Fibroblast of peridontal ligament (primary cell): ENCODE measurements around the gene MISFA.
A peak's percentile ranks its signal among the peaks of the same experiment; 100 is the strongest.
"Not testable (repeated sequence)": the region's sequence is repeated elsewhere in the genome, so short reads cannot be mapped to it uniquely, and the experiment has no call there.

Source experiments
- DNase-seq: peaks from one replicate; pipeline ENCODE4 v3.0.0-alpha.2; 2010; ENCODE audit errors: extremely low read depth

The MISFA gene

DNA sequence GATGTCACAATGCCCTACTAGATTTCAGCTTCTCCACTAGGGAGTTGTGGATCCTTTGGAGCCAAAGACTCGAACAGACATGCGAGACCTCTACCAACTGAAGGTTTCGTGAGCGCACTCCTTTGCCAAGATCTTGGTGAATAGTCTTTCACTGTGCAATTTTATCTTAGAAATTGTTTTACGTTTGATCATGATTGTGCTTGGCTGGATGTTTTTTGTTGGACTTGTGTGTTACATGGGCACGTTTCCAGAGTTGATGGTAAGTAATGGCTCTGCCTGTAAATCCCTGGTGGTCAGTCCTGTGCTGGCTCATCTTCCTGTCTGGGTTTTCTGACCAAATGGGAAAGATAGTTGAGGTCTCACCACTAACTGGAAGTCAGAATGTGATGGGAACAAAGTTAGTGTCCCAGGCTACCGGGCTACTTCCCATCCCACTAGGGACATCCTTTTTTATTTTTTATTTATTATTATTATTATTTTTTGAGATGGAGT, at the start of gene MISFA:
Gene MISFA, plus strand, starts transcription at position 51 of the 492 bp plus-strand sequence. Its CDS starts 140 bp downstream, at position 191.
- no peak for DNase-seq

DNA sequence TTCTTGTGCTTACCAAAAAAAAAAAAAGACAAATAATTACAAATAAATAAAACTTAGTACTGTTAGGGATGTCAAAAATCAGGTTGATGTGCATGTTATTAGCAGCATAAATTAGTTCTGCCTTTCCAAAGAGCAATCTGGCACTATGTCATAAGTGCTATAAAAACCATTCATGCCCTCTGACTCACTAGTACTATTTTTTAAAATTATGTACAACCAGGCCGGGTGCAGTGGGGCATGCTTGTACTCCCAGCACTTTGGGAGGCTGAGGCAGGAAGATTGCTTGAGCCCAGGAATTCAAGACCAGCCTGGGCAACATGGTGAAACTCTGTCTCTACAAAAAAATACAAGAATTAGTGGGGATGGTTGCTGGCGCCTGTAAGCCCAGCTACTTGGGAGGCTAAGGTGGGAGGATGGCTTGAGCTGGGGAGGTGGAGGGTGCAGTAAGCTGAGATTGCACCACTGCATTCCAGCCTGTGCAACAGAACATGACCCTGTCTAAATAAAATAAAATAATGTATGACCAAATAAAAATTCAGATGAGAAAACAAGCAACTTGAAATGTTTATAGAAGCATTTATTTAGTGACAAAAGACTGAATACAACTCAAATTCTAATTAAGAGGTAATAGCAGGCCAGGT, 36.4 kb upstream of the MISFA start:
- no peak for DNase-seq

DNA sequence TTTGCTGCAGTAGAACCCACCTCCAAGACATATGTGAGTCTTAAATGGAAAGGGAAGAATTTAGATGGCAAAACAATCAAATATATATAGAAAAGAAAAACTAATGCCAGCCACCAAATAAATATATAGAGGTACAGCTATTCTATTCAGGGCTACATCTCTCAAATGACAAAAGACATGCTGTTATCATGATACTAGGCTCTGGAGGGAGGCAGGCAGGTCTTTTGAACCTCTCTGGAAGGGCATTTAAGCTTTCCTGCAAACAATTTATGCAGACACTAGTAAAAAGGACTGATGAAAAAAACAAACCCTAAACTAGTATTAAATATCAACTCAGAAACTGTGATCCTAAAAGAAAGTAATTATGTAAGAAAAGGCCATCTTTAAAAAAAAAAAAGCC, 35.4 kb upstream of the MISFA start:
- DNase-seq = no peak

DNA sequence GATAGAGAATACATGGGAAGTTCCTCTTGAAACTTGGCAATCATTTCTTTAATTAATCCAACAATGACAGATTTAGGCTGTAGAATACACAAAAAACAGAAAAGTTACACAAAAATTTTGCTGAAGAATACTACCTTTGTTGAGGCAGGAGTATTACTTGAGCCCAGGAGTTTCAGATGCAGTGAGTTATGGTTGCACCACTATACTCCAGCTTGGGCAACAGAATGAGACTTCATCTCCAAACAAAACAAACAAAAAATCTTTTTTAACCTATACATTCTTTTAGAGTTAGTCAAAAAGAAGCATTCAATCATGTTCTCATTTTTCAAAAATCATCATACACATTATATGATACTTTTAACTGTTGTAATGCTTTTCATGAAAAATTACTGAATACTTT, 33.2 kb upstream of the MISFA start:
- DNase-seq = no peak

DNA sequence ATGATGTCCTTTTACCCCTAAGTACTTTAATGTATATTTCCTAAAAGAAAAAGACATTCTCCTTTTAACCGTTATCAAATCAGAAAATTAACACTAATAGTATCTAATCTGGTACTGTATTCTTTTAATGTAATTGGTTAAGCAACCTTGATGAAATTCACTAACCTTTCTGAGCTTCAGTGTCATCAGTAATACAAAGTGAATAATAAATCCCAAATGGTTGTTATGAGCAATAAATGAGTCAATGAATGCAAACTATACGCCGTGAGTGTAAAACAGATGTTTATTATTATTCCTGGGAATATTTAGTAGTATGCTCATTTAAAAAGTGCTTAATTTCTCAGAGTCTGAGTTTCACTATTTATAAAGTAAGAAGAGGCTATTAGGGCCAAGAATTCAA, 32.5 kb upstream of the MISFA start:
- DNase-seq = peak; percentile 6

DNA sequence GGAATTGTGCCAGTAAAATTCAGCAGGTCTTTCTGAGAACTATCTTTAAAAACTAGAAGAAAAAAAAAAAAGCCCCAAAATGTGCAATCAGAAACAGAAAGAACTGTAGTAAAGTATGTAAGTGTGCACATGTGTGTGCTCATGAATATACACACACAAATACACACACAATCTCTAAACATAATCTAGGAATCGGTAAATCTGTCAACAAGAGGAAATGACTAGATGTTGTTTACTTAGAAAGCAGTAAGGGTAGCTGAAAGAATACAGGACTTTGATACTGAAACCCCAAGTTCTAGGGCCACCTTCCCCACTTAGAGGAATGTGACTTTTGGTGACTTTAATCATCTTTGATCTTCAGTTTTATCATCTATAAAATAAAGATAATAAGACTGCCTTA, 24.2 kb upstream of the MISFA start:
- DNase-seq = no peak

DNA sequence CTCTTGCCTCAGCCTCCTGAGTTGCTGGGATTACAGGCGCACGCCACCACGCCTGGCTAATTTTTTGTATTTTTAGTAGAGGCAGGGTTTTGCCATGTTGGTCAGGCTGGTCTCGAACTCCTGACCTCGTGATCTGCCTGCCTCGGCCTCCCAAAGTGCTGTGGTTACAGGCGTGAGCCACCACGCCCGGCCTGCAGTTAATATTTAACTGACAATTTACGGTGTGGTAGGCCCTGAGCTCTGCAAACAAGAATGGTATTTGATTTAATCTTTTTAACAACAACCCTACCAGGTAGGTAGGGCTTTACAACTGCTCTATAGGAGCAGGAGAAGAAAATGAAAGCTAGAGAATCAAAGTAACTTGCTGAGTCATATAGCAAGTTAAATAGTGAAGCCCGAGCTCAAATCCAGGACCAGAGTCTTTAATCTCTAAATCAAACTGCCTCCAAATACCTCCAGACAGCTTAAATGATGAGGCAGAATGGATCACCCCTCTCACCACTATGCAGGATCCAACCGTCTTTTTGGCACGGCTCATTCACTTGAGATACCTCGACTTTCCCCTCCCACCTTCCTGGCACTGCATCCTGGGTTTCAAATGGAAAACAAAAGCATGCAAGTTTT, 20.5 kb upstream of the MISFA start:
- no peak for DNase-seq

DNA sequence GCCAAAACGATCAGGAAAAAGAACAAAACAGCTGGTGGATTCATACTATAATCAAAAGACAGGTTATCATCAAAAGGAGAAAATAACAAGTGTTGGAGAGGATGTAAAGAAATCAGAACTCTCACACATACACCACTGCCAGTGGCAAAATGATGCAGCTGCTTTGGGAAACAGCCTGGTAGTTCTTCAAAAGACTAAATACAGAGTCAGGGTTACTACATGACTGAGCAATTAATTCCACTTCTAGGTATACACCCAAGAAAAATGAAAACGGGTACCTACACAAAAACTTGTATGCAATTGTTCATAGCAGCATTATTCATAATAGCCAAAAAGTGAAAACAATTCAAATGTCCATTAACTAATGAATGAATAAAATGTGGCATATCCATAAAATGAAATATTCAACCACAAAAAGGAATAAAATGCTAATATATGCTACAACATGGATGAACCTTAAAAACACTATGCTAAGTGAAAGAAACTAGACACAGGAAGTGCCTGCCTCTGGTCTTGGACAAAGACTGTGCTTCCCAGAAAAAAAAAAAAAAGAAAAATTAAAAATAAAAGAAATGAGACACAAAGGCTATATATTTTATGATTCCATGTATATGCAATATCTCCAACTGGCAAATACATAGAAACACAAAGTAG, 19.3 kb upstream of the MISFA start:
- DNase-seq = no peak

DNA sequence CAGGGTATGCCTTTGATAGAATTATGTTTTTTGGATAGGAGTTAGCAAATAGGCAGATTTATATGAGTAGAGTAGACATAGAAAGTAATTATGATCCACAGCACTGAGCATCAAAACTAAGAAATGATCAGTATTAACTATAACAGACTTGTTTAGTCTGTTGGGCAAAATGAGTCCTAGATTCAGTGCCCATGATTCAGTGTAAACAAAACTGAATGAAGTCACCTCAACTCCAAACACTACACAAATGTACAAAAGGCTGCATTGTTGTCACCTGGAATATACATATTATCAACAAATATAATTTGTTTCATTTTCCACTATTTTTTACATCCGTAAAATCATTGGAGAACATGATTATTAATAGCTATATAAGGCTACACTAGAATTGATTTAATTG, 17.8 kb upstream of the MISFA start:
- no peak for DNase-seq

DNA sequence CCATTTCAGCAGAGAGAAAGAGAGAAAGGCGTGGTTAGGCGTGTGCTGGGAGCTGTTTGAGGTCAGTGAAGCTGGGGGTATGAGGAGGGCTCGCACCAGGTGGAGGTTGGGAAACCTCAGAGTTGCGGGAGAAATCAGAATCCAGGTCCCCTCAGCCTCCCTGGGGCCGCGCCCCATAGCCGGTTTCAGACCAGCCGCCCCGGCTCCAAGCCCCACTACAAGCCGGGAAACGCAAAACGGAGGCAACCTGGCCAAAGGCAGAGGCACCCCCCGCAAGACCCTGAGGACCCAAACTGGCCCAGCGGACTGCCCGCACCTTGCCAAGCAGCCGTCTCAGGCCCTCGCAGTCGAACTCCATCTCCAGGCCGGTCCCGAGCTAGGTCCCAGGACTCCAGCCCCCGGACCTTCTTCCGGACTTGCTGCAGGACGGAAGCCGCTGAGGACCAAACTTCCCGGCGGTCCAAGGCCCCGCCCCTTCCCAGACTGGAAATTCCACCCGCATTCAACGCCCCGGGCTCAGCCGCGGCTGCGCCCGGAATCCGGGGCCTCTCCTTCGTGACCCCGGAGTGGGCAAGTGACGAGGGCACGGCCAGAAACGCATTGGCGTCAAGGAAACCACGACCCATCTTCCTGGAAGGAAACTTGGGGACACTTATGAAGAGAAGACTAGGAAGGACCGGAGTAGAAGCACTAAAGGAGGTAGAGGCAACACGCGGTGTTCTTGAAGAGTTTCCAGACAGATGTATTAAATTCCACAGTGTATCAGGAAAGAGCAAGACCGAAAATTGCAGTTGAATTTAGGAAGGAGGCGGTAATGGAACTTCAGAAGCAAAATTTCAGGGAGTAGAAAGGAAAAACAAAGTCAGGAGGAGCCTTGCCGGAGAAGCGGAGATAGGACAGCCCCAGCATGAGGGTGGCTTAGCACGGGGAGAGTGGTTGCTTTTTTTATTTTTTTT, 11.0 kb upstream of the MISFA start, which contains the start of gene UEVLD:
Gene UEVLD, minus strand, starts transcription at position 438 of the 956 bp plus-strand sequence. Its CDS starts 80 bp downstream, at position 358.
- peak; percentile 88 for DNase-seq

DNA sequence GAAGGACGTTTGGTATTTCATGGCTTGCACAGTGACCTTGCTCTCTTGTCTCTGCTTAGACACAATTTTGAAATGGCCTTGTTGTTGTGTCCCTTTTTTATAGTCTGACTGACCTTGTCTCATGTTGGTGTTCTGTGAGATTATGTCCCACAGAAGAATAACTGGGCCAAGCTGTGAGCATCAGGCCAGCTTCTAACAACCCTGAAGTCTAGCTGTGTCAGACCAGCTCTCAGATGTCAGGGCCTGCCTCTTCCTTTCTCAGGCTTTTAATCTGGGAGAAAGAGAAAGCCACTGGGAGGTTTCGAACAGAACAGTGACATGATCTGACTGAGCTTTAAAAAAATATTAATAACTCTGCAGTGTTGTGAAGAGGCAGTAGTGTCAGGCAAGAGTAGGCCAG, 9.0 kb upstream of the MISFA start:
- DNase-seq = no peak

DNA sequence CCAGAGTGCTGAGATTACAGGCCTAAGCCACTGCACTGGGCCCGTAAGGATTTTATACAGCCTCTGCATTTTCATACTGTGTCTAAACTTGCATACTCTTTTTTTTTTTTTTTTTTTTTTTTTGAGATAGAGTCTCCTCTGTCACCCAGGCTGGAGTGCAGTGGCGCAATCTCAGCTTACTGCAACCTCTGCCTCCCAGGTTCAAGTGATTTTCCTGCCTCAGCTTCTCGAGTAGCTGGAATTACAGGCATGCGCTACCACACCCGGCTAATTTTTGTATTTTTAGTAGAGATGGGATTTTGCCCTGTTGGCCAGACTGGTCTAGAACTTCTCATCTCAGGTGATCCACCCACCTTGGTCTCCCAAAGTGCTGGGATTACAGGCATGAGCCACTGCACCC, 5.5 kb upstream of the MISFA start:
- DNase-seq = not testable (repeated sequence)

DNA sequence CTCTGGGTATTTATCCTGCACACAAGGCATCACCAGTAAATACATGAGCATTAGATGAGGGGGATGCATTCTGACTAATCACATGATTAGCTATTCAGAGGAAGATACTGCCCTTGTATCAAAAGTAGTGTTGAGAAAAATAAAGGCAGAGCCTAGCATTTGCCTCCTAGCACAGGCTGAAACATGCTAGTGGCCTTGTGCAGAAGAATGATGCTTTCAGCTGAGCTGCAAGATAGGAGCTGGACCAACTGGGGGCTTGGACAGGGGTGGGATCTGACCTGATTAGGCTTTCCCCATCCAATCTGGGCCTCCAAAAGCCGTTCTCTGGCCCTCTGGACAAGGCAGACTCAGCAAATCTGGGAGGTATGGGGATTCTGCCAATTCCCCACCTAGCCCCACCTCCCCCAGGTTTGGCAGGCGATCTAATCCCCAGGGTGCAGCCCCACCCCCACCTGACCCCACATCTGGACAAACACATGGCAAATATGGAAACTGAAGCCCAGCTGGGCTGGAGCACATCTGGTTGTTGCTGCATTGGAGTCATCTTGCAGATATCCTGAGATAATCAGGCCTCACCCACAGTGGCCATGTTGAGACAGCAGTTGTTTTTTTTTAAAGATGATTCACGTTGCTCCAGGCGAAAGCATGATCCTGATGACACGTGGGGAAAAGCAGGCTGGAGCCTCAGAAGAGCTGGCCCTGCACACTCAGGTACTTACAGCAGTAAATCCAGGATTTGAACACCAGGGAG, 4.4 kb upstream of the MISFA start:
- DNase-seq = no peak

DNA sequence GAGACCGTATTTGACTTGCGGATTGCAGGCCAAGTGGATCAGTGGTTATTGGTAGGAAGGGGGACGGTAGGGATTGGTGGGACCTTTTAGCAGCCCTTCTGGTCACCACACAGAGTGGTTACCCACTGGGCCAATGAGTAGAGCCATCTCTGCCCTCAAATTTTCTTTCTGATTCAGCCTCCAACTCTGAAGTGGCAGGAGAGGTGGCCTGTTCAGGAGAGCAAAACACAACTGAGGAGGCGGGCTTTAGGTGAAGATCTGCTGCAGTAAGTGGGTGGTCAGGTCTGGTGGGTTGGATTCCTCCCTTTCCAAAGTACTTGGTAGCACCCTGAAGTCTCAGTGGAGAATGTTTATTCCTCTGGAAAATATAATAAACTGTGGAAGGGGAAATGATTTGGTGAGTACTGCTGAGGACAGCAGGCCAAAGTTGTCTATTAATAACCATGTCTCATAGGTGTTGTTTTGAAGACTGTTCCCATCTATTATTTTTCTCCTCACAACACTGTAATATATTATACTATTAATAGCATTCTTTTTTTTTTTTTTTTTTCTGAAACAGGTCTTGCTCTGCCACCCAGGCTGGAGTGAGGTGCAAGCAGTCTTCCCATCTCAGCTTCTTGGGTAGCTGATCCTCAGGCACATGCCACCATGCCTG, 1.5 kb downstream of the MISFA start:
- no peak for DNase-seq

DNA sequence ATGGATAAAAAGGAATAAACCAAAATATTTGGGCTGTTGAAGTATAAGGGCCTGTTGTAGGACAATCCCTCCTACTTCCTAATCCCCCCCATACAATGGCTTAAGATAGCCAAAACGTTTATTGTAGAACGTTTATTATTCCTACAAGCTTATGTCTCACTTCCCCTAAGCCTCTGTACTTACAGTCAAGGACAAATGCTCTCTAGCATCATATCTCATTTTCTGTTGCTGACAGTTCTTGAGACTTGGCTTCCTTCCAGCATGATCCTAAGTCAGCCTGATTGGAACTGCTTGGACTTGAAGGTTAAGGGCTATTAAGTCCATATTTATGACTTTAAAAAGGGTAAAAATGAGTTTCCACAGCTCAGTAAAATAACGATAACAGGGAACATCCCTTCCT, 8.8 kb downstream of the MISFA start:
- no peak for DNase-seq

DNA sequence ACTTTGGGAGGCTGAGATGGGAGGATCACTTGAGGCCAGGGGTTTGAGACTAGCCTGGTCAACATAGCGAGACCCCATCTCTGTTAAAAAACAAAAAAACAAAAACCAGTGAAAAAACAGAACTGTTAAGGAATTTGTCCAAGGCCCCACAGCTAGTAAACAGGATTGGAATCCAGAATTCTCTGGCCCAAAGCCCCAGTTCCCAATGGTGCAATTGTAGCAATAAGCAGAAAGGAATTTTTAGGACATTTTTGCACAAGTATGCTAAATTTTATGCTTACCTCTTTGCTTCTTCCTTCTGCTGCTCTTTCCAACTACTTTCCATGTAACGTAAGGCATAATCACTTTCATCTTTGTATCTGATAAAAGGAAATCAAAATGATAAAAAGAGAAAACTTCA, 11.6 kb downstream of the MISFA start:
- DNase-seq = peak; percentile 48

DNA sequence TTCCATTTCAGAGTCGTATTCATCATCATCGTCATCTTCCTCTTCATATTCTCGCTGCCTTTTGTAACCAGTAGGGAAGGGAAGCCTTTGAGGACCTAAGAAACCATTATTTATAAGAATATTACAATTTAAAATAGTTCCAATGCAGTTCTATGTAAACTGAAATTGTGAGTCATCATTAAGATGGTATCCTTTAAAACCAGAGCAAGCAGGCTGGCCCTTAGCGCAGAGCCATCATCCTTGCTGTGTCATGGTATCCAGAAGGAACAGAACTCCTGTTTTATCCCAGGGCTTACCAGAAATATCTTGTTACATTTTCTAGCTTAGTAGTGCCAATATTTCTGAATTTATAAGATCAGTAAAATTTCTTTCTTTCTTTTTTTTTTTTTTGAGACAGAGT, 12.8 kb downstream of the MISFA start:
- DNase-seq = no peak

DNA sequence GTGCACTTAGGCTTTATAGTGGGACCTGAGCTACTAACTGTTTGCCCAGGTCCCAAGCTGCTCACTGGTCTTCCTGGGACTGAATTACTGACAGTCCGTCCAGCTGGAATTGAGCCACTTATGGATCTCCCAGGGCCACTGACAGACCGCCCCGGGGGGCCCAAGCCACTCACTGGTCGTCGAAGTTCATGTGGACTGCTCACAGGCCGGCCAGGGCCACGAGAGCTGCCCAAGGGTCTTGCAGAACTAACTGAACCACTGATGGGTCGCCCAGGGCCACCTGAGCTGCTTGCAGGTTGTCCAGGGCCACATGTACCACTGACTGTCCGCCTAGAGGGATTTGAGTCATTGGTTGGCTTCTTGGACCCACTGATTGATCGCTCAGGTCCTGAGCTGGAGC, 15.1 kb downstream of the MISFA start:
- DNase-seq = no peak

DNA sequence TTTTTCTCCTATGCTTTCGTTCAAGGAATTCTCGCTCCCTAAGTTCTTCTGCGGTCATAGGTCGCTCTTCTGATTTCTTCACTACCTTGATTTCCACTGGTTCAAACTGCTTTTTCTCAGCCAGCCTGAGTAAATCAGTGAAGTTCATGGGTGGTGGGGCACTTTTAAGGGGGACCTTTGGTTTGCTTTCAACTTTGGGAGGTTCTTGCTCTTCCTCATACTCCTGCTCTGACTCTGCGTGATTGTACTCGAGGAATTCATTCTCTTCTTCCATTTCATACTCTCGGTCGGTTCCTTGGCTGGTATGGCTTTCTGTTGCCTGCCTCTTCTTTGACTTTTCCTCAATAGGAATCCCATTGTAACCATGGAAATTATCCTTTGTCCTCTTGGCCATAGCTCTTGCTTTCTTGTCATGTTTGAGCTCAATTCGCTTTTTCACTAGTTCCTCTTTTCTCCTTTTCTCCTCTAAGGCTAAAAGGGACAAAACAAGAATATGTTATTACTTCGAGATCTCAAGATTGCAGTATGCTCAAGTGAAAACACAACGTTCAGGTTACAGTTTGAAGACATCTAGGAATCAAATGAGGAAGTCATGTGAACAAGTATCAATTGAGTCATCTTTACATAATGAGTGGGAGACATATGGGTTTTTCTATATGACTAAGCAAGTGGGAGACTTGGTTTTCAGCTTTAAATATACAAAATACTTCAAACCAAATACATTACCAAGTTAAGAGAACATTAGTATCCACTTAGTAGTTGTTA, 16.2 kb downstream of the MISFA start:
- peak; percentile 12 for DNase-seq
